ENCODE data around the gene LARGE1.

Gene LARGE1

DNA sequence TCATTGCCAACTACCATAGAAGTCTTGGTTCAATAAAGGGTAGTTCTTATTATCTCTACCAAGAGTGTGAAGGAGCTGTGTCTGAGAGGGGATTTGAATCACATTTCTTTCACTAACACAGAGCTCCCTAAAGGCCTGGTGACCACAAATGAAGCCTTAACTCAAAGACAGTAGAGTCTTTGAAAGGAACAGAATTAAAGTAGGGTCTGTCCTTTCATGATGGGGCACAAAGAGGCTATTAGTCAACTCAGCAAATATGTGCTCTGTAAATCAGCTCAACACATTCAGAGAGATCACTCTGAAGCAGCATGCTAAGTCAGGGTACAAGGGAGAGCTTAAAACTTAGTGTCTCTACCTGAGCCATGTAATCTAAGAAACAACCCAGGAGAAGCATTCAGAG, 649.7 kb downstream of the LARGE1 start:
- H3K4me3 ChIP-seq (ENCODE audit: low read depth, low read length) = no peak overlapping the region
- TF ChIP-seq MAX (IDR thresholded peaks at IDR 0.05; ENCODE audit: low read depth, low read length) = no peak
- no peak for TF ChIP-seq MYC (IDR thresholded peaks at IDR 0.05; ENCODE audit: low read depth, low read length)
- no peak for TF ChIP-seq CTCF (IDR thresholded peaks at IDR 0.05; ENCODE audit: low read depth, low read length)
- TF ChIP-seq POLR2A (IDR thresholded peaks at IDR 0.05; ENCODE audit: extremely low read depth, insufficient read length) = no peak
- DNase-seq (ENCODE audit: low read depth) = no peak

DNA sequence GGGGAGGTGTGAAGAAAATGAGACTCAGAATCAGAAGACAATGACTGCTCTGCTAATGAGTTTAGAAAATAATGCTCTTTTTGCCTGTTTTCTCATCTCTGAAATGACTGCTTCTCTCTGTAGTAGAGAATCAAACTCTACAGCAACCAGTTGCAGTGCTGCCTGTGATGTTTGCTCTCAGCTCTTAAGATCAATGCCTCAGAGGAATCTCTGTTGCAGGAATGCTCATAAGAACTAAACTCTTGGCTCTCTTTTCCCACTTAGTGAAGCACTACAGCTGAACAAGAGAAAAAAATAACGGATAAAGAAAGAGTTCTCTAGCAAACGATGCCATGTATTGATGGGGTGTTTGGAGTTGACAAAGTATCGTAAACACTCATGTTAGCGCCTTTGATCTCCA, 658.6 kb downstream of the LARGE1 start:
- no peak for DNase-seq (ENCODE audit: low read depth)
- TF ChIP-seq CTCF (IDR thresholded peaks at IDR 0.05; ENCODE audit: low read depth, low read length) (no peak), MAX (IDR thresholded peaks at IDR 0.05; ENCODE audit: low read depth, low read length) (no peak), MYC (IDR thresholded peaks at IDR 0.05; ENCODE audit: low read depth, low read length) (no peak), POLR2A (IDR thresholded peaks at IDR 0.05; ENCODE audit: extremely low read depth, insufficient read length) (no peak)

GRCh38 chr22:33260498-33260897, 659.8 kb downstream of the LARGE1 start:
- no peak overlapping the region for H3K4me3 ChIP-seq (ENCODE audit: low read depth, low read length)
- DNase-seq (ENCODE audit: low read depth) = no peak
- TF ChIP-seq MYC (IDR thresholded peaks at IDR 0.05; ENCODE audit: low read depth, low read length) (no peak), CTCF (IDR thresholded peaks at IDR 0.05; ENCODE audit: low read depth, low read length) (no peak), POLR2A (IDR thresholded peaks at IDR 0.05; ENCODE audit: extremely low read depth, insufficient read length) (no peak), MAX (IDR thresholded peaks at IDR 0.05; ENCODE audit: low read depth, low read length) (no peak)

More for the DNA sequence above, 658.6 kb downstream of the LARGE1 start:
- H3K4me3 ChIP-seq (ENCODE audit: low read depth, low read length) = no peak overlapping the region

DNA sequence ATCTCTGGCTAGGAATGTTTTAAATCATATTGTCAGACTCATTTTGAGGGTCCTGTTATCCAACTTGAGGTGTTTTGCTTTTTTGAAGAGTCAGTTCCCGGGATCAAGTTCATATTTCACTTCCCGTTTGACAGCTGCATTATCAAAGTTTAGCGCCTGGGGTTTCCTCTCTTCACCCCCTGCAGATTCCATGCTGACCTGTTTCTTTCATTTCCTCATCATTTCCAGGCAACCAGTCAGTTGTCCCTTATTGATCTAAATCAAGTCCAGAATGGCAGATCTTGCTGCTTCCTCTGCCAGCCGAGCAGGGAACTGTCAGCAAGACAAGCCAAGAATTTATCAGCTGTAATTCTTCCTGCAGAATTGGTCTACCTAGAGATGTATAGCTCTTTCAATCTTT, 664.5 kb downstream of the LARGE1 start:
- DNase-seq (ENCODE audit: low read depth) = no peak
- TF ChIP-seq MAX (IDR thresholded peaks at IDR 0.05; ENCODE audit: low read depth, low read length) (no peak), MYC (IDR thresholded peaks at IDR 0.05; ENCODE audit: low read depth, low read length) (no peak), CTCF (IDR thresholded peaks at IDR 0.05; ENCODE audit: low read depth, low read length) (no peak)
- H3K4me3 ChIP-seq (ENCODE audit: low read depth, low read length) = no peak overlapping the region

DNA sequence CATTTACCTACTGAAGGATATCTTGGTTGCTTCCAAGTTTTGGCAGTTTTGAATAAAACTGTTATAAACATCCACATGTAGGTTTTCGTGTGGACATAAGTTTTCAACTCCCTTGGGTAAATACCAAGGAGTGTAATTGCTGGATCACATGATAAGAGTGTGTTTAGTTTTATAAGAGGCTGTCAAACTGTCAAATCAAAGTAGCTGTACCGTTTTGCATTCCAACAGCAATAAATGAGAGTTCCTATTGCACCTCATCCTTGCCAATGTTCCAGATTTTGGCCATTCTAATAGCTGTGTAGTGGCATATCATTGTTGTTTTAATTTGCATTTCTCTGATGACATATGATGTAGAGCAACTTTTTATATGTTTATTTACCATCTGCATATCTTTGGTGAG, 671.3 kb downstream of the LARGE1 start:
- DNase-seq (ENCODE audit: low read depth) = no peak
- TF ChIP-seq MAX (IDR thresholded peaks at IDR 0.05; ENCODE audit: low read depth, low read length) (no peak), CTCF (IDR thresholded peaks at IDR 0.05; ENCODE audit: low read depth, low read length) (no peak), MYC (IDR thresholded peaks at IDR 0.05; ENCODE audit: low read depth, low read length) (no peak), POLR2A (IDR thresholded peaks at IDR 0.05; ENCODE audit: extremely low read depth, insufficient read length) (no peak)
- no peak overlapping the region for H3K4me3 ChIP-seq (ENCODE audit: low read depth, low read length)

DNA sequence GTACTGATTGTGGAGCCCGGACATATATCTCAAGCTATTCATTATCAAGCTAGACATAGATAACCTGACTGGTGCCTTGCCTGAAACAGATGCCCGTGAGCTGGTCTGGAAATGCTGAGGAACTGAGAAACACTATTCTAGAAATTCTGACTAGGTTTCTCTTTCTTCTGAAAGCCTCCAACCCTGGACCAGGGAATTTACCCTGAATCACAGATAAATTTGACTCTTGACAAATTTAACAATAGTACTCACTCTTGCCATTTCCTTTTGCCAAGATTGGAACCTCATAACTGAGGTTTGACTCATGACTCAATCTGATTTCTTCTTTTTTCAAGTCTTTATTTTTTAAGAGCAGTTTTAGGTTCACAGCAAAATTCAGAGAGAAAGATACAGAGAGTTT, 672.5 kb downstream of the LARGE1 start:
- no peak for DNase-seq (ENCODE audit: low read depth)
- no peak overlapping the region for H3K4me3 ChIP-seq (ENCODE audit: low read depth, low read length)
- TF ChIP-seq CTCF (IDR thresholded peaks at IDR 0.05; ENCODE audit: low read depth, low read length) (no peak), MAX (IDR thresholded peaks at IDR 0.05; ENCODE audit: low read depth, low read length) (no peak), MYC (IDR thresholded peaks at IDR 0.05; ENCODE audit: low read depth, low read length) (no peak), POLR2A (IDR thresholded peaks at IDR 0.05; ENCODE audit: extremely low read depth, insufficient read length) (no peak)

Data from NB4 (cell line).